ENCODE measurements around the gene SNX21.
"Not testable (repeated sequence)": the region's sequence is repeated elsewhere in the genome, so short reads cannot be mapped to it uniquely, and the experiment has no call there.

Gene SNX21, protein sequence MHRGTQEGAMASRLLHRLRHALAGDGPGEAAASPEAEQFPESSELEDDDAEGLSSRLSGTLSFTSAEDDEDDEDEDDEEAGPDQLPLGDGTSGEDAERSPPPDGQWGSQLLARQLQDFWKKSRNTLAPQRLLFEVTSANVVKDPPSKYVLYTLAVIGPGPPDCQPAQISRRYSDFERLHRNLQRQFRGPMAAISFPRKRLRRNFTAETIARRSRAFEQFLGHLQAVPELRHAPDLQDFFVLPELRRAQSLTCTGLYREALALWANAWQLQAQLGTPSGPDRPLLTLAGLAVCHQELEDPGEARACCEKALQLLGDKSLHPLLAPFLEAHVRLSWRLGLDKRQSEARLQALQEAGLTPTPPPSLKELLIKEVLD

DNA sequence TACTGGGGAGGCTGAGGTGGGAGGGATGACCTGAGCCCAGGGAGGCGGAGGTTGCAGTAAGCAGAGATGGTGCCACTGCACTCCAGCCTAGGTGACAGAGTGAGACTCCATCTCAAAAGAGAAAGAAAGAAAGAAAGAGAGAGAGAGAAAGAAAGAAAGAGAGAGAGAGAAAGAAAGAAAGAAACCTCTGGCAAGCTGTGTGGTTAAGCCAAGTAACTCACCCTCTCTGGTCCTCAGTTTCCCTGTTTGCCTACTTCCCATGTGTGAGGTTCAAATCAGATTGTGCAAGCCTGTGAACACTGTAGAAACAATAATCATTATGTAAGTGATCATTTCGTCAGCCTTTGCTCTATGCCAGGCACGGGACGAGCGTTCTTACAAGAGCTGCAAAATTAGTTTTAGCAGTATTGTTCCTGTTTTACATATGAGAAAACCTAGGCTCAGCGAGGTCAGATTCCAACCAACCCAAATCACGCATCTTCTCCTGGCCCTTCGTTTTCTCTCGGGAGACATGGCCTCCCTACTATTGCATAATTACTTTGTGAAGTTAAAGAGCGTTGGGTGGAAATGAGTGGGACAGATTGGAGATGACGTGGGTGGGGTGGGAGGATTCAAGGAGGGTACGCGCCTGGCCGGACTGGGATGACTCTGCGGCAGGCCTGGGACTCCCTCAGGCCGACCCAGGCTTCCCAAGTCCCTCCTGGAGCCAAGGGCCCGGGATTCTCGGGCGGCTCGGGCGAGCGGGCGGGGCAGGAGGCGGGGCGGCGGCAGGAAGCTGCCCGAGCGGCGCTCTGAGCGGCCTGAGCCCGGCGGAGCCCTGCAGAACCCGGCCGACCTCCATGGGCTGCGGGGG is at the start of gene SNX21:
Gene SNX21, plus strand, starts transcription at position 770 of the 853 bp plus-strand sequence. CDS start 121 bp downstream, outside the sequence.
- in situ Hi-C loops (cut with MboI; ENCODE audit: low sequenced_read_pairs) = no loop called here

DNA sequence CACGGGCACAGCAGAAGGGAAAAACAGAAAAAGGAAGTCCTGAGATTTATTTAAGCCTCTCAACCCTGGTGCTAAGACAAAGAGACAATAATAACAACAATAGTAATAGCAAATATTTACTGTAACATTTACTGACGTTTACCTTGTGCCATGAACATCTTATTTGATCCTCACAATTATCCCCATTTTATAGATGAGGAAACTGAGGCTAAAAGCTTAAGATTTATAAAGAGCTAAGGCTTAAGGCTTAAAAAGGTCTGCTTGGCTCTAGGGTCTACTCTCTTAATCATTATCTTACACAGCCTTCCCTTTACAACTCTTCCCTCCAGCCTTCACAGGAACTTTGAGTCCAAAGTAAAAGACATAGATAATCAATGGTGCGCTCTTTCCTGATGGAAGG is 45.2 kb upstream of the SNX21 start:
- in situ Hi-C loops (cut with MboI; ENCODE audit: low sequenced_read_pairs) = no loop called here

DNA sequence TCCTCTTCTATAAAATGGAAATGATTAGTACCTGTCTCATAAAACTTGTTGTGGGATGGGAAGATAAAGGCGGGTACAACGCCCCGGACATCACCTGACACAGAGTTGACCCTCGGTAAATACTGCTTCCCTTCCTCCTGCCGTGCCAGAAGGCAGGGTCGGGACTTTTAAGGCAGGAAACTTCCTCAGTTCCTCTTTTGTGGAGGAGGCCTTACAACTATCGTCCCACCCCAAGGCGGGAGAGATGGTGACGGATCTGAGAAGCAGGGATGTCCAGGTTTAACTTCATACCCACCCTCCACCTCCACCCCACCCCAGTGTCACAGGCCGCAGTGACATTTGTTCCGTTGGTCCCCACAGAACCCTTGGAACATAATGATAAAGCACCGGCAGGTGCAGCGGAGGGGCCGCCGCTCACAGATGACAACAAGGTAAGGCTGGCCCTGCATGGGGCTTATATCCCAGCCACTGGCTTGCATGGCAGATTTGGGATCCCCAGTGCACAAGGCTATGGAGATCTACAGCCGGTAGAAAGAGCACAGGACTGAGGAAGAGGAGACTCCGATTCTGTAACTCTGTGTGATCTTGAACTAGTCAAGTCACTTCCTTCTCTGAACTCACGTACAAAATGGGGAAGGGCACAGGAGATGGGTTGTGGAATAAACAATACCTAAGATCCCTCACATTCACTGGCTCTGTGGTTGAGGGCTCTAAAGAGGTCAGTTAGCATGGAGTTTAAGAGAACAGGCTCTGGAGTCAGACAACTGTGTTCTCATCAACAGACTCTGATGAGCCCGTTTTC is 41.1 kb upstream of the SNX21 start:
- in situ Hi-C loops (cut with MboI; ENCODE audit: low sequenced_read_pairs) = no loop called here

DNA sequence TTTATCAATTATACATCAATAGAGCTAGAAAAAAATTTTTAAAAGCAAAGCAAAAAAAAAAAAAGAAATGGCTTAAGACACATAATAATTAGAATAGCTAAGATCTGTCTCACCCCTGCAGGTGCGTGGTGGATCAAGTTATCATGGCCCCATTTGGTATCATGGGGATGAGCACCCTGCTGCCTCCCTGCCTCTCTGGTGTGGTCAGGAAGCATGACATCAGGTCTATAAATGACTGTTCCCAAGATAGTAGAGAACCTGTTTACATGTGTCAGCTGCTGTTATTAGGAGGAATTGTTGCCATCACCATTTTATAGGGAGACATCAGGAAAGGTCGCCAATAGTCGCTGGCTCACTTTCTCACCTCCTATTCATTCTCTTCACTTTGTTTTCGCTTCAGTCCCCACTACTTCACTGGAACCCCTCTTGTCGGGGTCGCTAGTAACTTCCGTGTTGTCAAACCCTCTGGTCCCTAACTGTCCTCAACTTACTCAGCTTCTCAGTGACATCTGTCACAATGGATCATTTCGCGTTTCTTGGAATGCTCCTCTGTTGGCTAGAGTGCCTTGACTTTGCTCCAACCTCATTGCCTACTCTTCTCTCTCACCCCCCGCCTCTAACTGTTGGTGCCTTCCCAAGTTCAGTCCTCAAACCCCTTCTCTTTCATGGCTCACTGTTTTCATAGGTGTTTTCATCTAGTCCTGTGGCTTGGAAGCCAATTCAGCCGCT is 37.1 kb upstream of the SNX21 start:
- in situ Hi-C loops (cut with MboI; ENCODE audit: low sequenced_read_pairs) = no loop called here

DNA sequence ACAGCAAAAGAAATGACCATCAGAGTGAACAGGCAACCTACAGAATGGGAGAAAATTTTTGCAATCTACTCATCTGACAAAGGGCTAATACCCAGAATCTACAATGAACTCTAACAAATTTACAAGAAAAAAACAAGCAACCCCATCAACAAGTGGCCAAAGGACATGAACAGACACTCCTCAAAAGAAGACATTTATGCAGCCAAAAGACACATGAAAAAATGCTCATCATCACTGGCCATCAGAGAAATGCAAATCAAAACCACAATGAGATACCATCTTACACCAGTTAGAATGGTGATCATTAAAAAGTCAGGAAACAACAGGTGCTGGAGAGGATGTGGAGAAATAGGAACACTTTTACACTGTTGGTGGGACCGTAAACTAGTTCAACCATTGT is 36.1 kb upstream of the SNX21 start:
- in situ Hi-C loops (cut with MboI; ENCODE audit: low sequenced_read_pairs) = not testable (repeated sequence)

DNA sequence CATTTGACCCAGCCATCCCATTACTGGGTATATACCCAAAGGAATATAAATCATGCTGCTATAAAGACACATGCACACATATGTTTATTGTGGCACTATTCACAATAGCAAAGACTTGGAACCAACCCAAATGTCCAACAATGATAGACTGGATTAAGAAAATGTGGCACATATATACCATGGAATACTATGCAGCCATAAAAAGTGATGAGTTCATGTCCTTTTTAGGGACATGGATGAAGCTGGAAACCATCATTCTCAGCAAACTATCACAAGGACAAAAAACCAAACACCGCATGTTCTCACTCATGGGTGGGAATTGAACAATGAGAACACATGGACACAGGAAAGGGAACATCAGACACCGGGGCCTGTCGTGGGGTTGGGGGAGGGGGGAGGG is 35.6 kb upstream of the SNX21 start:
- in situ Hi-C loops (cut with MboI; ENCODE audit: low sequenced_read_pairs) = not testable (repeated sequence)

DNA sequence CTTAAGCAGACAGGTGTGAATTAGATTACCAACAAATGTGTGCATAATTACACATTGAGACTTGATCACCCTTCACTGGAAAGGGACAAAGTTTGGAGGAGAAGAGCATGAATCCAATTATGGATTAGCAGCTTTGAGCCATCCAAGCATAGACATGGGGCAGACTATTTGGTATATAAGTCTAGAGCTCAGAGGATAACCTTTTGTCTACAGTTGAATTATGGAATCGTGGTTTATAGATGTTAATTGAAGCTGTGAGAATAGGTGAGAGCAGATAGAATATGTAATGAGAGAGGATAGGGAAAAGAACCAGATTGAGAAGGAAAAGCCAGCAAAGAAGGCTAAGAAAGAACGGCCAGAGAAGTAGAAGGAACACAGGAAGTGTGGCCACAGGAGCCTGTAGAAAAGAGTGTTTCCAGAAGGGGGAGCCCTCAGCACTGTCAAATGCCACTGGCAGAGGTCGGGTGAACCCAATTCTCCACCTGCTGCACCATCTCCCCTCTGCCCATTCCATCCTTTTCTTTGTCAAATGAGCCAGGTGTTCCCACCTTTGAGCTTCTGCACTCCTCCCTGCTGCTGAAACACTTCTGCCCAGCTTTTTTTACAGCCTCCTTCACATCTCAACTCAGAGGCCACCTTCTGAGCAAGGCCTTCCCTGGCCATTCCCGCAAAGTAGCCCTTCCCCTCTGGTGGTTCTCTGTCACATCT is 34.5 kb upstream of the SNX21 start:
- in situ Hi-C loops (cut with MboI; ENCODE audit: low sequenced_read_pairs) = no loop called here

DNA sequence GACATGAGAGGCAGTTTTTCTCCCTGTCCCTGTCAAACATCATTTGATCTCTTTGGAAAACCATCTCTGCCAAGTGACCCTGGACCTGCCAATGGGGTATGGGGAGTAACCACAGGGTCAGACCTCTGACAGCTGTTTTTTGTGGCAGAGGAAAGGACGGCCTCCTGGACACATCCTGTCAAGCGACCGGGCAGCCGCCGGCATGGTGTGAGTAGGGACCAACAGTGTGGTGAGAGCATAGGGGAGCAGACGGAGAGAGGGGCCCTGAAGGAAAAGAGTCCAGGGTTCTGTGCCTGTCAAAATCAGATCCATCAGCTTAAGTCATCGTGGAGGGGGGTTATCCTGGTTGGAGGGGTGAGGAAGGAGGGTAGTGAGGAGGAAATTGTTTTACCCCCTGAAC is 31.7 kb upstream of the SNX21 start:
- in situ Hi-C loops (cut with MboI; ENCODE audit: low sequenced_read_pairs) = no loop called here

DNA sequence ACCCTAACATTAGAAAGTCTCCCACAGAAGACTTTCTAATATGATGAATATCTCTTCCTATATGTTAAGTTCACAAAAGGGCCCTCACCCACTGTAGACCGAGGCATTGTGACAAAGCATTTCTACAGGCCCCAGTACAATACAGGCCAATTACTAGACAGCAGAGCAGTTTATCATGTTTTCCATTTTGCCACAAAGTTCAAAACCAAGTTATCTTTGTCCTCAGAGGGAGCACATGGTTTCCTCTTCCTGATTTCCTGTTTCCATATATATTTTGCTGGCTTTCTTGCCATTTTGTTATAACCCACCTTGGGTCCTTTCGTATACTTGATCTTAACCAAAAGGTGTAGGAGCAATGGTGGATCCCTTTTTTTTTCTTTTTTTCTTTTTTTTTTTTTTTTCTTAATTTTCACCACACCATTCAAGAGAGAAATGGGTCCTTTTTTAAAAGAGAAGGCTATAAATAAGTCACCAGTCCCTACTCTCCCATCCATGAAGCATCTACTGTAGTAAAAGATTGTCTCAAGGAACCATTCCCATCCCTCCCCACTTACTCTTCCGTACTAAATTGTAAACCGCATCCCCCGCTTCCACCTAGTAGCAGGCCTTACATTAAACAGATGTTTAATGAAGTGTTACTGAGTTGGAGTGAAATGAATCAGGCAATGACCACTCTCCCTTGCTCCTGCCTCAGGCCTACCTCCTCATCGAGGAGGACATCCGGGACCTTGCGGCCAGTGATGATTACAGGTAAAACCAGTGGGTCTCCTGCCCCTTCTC is 23.2 kb upstream of the SNX21 start:
- in situ Hi-C loops (cut with MboI; ENCODE audit: low sequenced_read_pairs) = no loop called here

DNA sequence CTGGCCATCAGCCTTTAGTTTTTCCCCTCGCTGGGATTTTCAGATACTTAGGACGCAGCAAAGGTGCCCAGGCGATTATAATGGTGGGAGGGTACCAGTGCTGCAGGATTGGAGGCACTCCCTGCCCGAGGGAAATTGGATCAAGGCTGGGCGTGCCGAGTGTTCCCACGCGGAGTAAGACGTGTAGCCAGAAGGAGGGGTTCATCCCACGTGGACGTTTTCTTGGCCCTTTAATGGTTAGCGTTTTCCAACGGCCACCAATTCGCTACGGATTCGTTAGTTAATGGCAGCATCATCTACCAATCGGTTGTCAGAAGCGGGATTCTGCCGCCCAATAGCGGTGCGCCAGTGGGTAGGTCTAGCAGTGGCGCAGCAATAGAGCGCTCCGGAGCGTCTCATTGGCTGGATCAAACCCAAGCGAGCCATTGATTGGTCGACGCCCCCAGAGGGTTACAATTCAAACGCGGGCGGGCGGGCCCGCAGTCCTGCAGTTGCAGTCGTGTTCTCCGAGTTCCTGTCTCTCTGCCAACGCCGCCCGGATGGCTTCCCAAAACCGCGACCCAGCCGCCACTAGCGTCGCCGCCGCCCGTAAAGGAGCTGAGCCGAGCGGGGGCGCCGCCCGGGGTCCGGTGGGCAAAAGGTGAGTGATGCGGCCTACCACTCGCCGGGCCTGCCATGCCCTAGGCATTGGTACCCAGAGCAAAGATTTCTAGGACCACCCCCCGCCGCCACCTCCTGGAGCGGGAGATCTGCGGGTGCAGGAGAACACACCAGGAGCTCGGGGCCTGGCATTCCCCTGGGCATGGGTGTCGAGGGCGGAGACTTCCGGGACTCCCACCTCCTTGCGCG is 21.2 kb upstream of the SNX21 start, which contains the start of gene UBE2C:
Gene UBE2C, plus strand, starts transcription at position 488 of the 849 bp plus-strand sequence. Its CDS starts 52 bp downstream, at position 540.
- in situ Hi-C loops (cut with MboI; ENCODE audit: low sequenced_read_pairs) = no loop called here

DNA sequence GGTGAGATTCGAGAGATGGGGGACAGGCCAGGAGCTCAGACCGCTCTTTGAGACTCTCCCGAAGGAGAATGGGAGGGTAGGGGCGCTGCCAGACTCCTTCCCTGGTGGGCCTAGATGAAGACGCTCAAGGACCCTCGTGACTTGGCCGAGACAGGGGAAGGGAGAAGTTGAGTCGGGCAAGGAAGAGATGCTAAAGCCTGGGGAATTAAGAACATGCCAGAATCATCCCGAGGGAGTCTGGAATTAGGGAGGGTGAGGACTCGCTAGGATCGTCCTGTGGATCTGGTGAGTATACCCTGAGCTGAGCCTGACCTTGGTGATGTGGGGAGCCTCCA is 20.6 kb upstream of the SNX21 start:
- in situ Hi-C loops (cut with MboI; ENCODE audit: low sequenced_read_pairs) = no loop called here

DNA sequence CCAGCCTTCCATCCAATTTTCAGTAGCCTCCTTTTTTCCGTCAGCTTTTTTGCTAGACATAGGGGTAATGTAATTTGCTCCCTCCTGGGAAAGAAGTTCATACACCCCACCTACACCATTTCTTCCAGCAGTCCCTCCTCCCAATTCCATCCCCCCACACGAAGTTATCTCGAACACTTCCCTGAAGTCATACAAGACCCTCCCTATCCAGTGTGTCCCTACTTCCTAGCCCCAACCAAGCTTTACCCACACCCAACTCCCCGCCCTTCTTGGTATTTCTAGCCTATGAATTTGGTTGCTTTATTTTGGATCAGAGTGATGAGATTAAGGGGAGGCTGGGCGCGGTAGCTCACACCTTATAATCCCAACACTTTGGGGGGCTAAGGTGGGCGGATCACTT is 20.1 kb upstream of the SNX21 start:
- in situ Hi-C loops (cut with MboI; ENCODE audit: low sequenced_read_pairs) = no loop called here

DNA sequence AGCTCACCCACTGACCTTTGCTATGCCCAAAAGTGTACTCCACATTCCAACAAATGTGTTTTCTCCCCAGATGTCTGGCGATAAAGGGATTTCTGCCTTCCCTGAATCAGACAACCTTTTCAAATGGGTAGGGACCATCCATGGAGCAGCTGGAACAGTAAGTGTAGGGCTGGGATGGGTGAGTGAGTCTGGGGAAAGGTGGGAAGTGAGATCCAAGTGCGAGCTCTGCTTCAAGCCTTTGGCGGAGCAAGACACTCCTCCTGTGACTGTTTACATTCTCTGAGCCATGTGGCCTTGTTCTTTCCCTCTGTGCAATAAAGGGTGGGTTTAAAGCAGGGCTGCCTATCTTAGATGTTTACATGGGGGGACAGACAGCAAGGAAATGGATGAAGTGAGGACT is 19.3 kb upstream of the SNX21 start:
- in situ Hi-C loops (cut with MboI; ENCODE audit: low sequenced_read_pairs) = no loop called here

DNA sequence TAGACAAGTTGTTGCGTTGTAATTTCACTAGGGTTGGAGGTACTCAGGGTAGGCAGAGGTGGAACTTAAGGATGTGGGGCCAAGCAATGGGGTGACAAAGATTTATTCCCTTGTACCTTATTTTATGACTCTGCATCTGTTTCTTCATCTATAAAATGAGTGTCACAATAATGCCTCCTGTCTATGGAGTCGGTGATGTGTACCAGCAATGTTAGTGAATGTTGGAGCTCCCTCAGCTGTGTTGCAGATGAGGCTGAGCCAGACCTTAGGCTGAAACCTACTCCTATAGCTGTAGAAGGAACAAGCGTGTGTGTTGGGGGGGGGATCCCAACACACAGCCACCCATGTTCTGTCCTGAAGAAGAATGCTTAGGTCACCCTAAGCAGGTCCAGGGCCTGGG is 16.6 kb upstream of the SNX21 start:
- in situ Hi-C loops (cut with MboI; ENCODE audit: low sequenced_read_pairs) = no loop called here

DNA sequence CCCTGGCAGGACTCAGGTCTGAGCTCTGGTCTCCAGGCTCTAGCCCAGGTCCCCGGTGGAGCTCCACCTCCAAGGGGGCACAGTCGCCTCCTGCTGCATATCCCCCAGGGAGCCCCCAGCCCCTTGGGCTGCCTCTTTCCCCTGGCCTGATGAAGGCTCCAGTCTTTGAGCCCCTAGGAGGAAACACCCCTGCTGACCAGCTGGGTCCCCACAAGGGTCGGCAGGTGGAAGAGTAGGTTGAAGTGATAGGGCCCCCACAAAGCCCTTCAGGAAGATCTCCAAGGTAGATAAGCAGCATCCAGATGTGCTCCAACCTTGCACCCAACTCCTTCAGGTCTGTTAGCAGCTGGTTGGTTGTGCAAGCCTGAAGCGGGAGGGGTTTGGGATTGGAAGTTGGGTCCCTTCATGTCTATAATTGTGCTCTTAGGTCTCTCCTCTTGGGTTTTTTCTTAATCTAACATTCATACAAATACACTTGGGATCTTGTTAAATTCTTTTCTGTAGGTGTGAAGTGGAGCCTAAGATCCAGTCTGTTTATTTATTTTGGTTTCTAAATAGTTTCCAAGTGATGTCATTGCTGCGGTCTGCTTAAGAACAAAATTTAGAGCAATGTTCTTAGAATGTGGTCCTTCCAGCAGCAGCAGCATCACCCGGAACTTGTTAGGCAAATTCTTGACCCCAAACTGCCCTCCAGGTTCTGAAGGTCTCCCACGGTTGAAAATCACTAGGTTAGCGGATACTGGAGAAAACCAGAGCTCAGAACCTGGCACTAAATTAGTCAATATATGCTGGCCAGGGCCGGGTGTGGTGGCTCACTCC is 16.0 kb upstream of the SNX21 start:
- in situ Hi-C loops (cut with MboI; ENCODE audit: low sequenced_read_pairs) = no loop called here

DNA sequence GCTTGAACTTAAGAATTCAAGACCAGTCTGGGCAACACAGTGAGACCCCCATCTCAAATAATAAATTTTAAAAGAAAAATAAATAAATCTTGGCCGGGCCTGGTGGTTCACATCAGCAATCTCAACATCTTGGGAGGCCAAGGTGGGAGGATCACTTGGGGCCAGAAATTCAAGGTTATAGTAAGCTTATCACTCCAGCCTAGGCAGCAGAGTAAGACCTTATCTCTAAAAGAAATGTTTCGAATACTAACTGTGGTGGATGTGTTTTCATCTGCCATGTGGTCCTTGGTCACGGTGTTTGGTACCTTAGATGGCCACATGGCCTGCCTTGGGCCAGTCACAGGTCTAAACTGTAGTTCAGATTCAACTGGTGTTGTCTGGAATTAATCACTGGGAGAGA is 15.4 kb upstream of the SNX21 start:
- in situ Hi-C loops (cut with MboI; ENCODE audit: low sequenced_read_pairs) = no loop called here

DNA sequence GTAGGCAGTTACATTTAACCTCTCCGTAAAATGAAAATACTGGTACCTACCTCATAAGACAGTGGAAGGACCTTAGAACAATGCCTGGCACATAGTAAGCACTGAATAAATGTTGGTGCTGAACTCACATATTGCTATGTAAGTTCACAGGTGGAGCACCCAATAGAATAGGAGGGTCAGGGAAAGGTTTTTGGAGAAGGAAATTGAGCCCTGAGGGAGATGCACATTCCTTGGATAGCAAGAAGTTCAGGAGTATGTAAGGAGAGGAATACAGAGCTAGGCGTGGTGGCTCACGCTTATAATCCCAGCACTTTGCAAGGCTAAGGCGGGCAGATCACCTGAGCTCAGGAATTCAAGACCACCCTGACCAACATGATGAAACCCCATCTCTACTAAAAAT is 14.1 kb upstream of the SNX21 start:
- in situ Hi-C loops (cut with MboI; ENCODE audit: low sequenced_read_pairs) = no loop called here

DNA sequence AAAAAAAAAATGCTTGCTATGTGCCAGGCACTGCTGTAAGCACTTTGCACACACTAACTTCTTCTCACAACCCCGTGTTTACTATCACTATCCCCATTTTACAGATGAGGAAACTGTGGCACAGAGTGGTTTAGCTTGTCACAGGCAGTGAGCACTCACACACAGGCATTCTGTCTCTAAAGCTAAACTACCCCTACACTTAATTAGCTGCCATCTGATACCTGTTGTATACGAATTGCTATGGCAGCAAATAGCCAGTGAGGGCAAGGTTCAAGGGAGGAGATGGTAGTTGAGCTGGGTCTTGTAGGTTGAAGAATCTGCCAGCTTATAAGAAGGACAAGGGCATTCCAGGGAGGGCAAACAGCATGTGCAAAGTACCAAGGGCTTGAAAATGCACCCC is 11.7 kb upstream of the SNX21 start:
- in situ Hi-C loops (cut with MboI; ENCODE audit: low sequenced_read_pairs) = no loop called here

Data from HL-60/S4 treated with phorbol 12-myristate 13-acetate at 8.2 ng/mL for 4 days and 3 days (cell line).